Left hindlimb (tissue), 1 donor: ENCODE data around the gene ATF7IP2.
"Not testable (repeated sequence)": the region's sequence is repeated elsewhere in the genome, so short reads cannot be mapped to it uniquely, and the experiment has no call there.

Source experiments
- DNase-seq: peaks from one replicate; pipeline ENCODE4 v3.0.0-alpha.2; 2018

The ATF7IP2 gene, protein sequence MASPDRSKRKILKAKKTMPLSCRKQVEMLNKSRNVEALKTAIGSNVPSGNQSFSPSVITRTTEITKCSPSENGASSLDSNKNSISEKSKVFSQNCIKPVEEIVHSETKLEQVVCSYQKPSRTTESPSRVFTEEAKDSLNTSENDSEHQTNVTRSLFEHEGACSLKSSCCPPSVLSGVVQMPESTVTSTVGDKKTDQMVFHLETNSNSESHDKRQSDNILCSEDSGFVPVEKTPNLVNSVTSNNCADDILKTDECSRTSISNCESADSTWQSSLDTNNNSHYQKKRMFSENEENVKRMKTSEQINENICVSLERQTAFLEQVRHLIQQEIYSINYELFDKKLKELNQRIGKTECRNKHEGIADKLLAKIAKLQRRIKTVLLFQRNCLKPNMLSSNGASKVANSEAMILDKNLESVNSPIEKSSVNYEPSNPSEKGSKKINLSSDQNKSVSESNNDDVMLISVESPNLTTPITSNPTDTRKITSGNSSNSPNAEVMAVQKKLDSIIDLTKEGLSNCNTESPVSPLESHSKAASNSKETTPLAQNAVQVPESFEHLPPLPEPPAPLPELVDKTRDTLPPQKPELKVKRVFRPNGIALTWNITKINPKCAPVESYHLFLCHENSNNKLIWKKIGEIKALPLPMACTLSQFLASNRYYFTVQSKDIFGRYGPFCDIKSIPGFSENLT

DNA sequence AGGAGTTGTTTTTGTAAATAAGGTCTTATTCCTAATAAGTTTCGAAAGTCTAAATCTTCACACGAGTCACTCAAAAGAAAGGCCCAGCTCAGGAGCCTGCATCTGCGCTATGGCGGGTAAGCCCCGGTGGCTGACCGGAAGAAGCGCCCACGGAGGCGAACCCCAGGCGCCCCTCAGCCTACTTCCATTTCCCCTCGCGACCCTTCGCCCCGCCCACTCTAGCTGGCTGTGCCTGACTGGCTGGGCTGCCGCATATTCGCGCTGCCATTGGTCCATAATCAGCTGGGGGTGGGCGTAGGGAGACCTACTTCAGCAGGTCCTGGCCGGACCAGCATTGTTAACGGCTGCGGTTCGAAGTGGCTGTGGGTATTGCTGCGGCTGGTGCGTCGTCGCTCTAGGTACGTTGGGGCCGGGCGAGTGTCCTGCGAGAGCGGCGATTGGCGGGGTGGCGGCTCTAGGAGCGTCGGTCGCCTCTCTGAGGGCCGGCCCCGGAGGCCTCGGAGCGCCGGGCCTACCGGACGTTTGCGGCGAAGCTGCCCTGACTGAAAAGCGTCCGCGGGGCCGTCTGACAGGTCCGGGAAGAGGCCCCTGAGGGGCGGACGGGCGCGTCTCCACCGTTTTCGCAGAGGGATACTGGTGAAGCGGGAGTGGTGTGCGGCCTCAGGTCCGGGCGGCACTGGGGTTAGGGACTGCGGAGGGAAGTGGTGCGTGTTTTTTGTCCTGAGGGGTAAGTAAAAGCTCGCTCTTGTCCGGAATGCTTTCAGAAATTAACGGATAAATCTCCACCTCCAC lies at the start of gene ATF7IP2:
Gene ATF7IP2 (plus strand): TSS at position 337 of the 792 bp plus-strand sequence. CDS start 44,560 bp downstream, outside the sequence.
- peak; percentile 91 for DNase-seq

DNA sequence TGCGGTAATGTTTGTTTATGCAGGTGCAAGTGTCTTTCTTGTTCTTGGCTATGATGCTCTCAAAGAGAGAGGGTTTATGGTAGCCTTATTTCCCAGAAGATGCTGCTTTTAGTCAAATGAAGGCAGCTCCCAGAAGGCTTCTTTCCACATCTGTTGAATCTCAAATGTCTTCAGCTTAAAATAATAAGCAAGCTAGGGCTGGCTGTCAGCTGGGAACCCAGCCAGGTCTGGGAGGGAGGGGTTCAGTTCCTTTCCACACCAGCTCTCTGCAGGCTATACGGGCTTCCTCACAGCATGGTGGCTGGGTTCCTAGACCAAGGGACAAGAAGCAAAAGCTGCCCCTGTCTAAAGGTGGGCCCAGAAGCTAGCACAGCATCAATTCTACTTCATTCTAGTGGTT lies 47.4 kb upstream of the ATF7IP2 start:
- DNase-seq: peak; percentile 50

DNA sequence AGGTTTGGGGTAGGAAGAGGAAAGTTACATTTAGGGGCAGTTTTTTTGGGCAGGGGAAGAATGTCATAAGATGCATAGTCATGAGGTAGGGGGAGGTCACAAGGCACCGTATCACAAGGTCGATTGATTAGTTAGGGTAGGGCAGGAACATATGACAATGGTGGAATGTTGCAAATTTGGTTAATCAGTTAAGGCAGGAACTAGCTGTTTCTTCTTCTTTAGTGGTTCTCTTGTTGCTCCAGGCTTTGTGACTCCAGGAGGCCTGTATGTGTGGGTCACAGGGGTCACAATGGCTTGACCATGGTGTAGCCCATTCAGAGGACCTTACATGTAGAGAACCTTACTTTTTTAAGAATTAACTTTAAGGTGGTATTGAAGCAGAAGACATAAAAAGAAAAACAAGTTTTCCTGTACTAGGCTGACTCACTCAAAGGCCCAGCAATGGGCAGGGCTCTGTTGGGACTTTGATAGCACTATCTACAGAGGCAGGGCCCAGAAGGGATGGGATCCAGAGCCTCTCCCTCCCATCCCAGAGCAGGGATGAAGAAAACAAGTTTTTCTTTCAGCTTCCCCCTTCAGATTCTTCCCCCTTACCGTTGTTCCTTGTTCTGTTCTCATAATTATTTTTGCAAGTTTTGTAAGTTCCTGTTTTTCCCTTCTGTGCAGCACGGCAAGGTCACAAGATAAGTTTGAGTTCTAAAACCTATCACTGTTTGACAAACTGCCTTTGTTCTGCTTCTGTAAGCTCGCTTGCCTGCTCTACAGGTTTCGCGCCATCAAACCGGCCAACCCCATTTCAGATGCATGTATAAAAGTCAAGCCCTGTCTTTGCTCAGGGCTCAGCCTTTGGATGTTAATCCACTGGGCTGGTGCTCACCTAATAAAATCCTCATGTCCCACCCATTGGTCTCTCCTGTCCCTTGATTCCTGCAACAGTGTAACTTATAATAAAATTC lies 45.8 kb upstream of the ATF7IP2 start:
- no peak for DNase-seq

DNA sequence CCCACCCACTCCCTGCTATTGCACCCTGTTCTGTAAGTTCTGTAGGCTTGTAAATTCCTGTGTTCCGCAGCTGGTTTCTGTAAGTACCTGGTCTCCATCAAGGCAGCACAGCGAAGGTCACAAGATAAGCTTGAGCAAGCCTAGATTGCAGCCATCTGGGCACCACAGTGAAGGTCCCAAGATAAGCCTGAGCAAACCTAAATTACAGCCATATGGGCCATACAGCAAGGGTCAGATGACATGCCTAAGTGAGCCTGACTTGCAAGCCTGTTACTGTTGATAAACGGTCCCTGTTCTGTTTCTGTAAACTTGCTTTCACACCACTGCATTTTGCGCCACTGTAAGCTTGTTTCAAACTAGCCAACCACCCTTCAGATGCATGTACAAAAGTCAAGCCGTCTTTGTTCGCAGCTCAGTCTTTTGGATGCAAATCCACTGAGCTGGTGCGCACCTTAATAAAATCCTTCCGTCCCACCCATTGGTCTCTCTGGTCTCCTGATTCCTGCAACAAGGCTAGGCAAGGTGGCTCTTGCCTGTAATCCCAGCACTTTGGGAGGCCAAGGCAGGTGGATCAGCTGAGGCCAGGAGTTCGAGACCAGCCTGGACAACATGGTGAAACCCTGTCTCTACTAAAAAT lies 42.6 kb upstream of the ATF7IP2 start:
- DNase-seq: no peak

DNA sequence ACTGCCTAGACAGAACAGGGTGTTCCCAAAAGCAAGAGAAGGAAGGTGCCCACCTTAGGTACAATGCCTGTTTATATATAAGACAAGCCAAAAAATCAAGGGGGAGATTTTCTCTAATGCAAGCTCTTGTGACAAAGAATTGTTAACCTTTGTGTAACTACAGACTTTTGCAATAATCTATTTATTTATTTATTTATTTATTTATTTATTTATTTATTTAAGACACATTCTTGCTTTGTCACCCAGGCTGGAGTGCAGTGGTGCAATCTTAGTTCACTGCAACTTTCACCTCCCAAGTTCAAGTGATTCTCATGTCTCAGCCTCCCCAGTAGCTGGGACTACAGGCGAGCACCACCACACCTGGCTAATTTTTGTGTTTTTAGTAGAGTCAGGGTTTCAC lies 41.2 kb upstream of the ATF7IP2 start:
- not testable (repeated sequence) for DNase-seq

DNA sequence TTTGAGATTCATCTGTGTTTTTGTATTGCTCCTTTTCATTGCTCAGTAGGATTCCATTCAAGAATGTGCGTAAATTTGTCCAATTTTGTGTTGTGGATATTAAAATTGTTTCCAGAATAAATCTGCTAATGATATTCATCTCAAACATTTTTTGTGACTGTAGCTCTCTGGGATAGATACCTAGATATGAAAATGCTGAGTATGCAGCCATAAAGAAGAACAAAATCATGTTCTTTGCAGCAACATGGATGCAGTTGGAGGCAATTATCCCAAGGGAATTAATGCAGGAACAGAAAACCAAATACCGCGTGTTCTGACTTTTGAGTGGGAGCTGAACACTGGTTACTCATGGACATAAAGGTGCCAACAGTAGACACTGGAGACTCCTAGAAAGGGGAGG lies 40.2 kb upstream of the ATF7IP2 start:
- DNase-seq: no peak

DNA sequence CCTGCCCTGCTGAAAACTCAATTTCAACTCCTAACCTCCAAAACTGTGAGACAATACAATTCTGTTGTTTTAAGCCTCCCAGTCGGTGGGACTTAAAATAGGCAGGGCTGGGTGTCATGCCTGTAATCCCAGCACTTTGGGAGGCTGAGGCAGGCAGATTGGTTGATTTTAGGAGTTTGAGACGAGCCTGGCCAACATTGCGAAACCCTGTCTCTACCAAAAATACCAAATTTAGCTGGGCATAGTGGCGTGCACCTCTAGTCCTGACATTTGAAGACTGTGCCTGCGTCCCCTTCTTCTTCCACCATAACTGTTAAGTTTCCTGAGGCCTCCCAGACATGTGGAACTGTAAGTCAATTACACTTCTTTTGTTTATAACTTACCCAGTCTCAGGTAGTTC lies 36.0 kb upstream of the ATF7IP2 start:
- no peak for DNase-seq

DNA sequence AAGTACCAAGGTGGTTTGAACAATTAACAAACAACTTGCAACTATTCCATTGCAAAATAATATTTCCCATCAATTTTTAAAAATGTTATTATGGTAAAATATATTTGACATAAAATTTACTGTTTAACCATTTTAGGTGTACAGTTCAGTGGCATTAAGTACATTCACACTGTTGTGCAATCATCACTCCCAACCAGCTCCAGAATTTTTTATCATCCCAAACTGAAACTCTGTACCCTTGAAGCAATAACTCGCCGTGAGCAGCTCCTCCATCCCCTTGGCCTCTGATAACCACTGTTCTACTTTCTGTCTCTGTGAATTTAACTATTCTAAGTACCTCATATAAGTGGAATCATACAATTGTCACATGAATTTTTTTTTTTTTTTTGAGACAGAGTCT lies 33.6 kb upstream of the ATF7IP2 start:
- no peak for DNase-seq

DNA sequence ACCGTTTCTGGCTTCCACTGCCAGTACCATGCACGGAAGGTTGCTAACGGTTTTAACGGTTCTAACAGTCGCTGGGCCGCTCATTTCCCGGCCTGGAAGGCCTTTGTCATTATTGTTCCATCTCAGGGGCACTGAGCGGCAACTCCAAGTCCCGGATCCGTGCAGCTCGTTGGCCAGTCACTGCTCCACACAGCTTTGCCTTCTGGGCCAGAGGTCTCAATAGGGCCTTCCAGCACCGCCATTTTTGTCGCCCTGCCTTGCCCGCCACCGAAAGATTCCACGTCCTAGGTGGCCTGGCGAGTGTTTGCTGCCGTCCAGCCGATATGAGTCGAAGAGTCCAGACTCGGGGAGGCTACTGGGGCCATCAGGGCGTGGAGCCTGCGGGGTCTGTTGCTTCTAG lies 30.3 kb upstream of the ATF7IP2 start:
- no peak for DNase-seq

DNA sequence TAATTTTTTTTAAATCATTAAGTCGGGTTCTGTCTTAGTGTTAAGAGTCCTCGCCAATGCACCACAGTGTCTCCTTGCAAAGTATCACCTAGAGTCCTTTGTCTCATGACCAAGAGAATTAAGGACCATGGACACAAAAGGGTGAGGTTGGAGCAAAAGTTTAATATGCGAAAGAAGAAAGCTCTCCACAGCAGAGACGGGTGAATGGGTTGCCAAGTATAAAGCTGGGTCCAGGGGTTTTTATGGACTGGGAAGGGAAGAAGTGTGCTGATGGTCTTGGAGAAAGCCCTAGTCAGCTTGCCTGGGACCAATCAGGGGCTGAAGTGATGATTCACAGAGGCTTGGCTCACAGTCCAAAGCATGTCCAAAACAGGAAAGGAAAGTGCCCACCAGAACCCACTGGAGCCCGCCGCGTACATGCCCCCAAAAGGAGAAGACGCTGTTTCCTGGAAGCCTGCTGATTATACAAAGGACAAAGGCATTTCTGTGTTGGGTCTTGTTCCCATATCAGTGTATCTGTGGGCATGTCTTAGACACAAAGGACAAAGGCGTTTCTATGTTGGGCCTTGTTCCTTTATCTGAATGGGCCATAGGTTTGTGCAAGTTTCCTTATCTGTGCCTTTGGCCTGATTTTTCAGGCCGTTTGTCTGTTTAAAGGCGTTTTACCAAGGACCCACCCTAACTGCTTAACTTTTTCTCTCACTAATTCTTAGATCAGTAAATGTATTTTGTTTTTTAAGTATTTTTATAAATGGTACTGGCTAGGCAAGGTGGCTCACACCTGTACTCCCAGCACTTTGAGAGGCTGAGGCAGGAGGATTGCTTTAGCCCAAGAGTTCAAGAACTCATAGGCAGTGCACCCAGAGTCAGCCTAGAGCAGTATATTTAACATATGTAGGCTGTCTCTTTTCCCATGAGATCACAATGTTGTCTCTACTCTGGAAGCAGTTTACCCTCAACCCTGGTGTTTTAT lies 28.7 kb upstream of the ATF7IP2 start:
- DNase-seq: no peak

DNA sequence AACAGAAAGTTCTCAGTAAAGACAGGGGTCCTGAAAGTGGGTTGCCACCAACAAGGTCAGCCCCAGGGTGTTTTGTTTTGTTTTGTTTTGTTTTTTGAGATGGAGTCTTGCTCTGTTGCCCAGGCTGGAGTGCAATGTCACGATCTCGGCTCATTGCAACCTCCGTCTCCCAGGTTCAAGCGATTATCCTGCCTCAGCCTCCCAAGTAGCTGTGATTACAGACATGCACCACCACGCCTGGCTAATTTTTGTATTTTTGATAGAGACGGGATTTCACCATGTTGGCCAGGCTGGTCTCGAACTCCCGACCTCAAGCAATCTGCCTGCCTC lies 24.1 kb upstream of the ATF7IP2 start:
- DNase-seq: not testable (repeated sequence)

DNA sequence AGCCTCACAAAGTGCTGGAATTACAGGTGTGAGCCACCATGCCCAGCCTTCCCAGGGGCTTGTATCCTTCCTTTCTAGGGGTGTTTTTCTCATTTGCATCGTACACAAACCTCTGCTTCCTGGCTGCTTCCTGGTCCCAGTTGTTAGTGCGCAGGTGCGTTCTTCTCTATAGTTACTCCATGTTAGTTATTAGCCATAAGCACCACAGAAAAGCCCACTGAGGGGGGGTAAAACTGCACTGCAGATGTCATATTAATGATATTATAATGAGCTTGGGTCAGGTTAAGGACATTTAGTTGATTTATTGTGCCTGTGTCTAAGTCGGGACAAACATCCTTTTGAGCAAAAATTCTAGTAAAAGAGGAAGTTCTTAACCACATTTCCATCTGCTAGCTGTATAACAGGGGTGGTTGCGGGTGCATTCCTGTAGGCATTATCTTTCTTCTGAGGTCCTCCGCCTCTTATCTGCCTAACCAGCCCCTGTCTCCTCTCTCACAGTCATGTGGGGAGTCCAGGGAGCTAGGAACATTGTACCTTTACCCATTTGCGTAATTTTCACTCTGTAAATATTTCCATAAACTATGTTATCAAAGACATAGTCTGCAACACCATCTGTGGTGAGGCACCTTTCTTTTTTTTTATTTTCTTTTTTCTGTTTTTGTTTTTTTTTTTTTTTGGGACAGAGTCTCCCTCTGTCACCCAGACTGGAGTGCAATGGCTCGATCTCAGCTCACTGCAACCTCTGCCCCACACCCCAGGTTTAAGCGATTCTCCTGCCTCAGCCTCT lies 23.6 kb upstream of the ATF7IP2 start:
- no peak for DNase-seq

DNA sequence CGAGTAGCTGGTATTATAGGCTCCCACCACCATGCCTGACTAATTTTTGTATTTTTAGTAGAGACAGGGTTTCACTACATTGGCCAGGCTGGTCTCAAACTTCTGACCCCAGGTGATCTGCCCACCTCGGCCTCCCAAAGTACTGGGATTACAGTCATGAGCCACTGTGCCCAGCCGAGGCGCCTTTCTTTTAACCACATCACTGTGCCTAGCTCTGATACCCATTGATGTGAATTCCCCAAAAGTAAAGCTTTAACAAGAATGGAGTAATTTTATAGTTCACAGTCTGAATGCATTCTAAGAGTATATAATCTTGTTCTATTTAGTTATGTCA lies 23.0 kb upstream of the ATF7IP2 start:
- DNase-seq: not testable (repeated sequence)

DNA sequence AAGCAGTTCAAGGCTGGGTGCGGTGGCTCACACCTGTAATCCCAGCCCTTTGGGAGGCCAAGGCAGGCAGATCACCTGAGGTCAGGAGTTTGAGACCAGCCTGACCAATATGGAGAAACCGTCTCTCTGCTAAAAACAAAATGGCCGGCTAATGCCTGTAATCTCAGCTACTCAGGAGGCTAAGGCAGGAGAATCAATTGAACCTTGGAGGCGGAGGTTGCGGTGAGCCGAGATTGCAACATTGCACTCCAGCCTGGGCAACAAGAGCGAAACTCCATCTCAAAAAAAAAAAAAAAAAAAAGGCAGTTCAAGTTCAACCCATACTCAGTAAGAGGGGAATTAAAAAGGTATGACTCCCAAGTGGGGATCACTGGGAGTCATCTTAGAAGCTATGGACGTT lies 19.2 kb upstream of the ATF7IP2 start:
- not testable (repeated sequence) for DNase-seq

DNA sequence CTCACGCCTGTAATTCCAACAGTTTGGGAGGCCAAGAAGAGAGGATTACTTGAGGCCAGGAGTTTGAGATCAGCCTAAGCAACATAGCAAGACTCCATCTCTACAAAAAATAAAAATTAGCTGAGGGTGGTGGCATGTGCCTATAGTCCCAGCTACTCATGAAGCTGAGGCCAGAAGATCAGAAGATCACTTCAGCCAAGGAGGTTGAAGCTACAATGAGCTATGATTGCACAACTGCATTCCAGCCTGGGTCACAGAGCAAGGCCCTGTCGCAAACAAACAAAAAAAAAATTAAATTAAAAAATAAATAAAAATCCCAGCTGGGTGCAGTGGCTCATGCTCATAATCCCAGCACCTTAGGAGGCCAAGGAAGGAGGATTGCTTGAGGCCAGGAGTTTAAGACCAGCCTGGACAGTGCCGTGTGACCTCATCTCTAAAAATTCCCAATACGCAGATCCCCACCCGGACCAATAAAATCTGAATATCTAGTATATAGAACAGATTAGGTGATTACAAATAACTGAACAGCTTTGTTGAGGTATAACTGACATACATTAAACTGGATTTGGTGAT lies 18.2 kb upstream of the ATF7IP2 start:
- no peak for DNase-seq

DNA sequence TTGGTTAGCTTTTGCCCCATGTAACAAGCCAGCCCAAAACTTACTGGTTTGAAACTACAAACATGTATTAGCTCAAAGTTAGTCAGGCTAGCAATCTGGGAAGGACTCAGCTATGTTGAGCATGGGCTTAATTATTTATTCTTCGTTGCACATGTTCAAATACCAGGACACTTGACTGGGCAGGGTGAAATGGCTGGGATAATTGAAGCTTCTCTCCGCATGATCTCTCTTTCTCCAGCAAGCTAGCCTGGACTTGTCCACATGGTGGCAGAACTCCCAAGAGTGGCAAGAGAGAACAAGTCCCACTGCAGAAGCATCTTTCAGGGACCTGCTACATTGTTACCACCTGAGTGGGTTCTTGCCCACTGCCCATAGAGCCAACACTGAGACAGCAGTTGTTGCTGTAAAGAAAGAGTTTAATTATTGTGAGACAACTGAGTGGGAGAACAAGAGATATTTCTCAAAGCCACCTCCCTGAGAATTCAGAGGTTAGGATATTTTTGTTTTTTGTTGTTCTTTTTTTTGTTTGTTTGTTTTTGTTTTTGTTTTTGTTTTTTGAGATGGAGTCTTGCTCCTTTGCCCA lies 16.8 kb upstream of the ATF7IP2 start:
- DNase-seq: no peak

DNA sequence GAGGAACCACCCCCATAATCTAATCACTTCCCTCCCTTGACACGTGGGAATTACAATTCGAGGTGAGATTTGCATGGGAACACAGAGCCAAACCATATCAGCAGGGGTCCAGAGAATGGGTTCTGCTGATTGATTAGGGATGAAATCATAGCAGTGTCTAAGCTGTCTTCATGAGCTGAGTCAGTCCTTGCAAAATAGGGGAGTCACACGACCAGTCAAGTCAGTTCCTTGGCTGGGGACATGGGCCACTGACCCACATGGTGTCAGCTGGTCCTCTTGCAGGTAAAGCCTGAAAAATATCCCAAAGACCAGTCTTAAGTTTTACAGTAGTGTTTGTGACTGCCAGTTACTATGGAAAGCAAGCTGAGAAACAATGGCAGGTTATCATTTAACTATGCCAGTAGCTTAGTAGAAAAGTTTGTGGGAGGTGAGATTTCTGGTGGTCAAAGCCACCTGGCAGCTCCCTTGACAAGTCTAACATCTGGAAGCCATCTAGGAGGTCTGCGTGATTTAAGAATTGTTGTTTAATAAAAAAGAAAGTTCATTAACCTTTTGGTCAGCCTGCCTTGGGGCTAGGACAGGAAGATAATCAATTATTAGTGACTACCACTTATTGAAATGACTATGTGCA lies 15.7 kb upstream of the ATF7IP2 start:
- DNase-seq: no peak

DNA sequence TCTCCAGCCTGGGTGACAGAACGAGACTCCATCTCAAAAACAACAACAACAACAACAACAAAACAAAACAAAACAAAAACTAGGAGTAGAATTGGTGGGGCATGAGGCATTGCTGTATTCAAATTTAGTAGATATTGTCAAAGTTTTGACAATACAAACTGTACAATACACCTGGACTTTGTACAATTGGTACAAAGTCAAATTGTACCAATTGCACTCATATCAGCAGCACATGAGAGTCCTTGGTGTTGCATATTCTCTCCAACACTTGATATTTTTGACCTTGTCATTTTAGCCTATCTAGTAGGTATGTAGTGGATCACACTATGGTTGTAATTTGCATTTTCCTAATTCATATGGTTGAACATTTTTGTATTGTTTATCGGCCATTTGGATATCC lies 14.3 kb upstream of the ATF7IP2 start:
- no peak for DNase-seq

DNA sequence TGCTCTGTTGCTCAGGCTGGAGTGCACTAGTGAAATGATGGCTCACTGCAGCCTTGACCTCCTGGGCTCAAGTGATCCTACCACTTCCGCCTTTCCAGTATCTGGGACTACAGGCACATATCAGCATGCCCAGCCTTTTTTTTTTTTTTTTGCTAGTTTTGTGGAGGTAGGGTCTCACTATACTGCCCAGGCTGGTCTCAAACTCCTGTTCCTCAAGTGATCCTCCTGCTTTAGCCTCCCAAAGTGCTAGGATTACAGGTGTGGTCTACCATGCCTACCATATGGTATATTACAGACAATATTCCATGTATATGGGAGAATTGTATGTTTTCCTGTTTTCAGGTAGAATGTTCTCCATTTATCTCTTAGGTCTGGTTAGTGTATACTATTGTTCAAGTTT lies 12.3 kb upstream of the ATF7IP2 start:
- DNase-seq: no peak
